ENCODE data around the gene ANKRD10.

DNA sequence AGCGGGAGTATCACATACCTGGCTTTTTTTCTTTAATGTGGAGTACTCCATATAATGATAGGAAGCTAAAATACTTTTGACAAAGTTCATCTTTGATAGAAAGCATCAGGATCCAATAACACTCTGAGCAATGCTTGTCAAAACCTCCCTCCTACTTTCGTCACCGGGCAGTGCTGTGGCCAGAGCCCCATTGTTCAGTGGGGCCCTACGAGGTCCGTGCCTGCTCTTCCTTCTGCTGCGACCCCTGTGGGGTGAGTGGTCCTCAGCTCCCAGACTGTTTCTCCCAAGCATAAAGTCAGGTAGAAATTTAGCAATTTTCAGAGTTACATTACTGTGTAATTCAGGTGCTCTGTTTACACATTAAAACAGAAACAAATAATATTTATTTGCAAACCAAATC is 51.2 kb downstream of the ANKRD10 start:
- TF ChIP-seq ZFP3 (CRISPR knock-in tag; IDR thresholded peaks at IDR 0.05): no peak
- TF ChIP-seq, protein P1, sequence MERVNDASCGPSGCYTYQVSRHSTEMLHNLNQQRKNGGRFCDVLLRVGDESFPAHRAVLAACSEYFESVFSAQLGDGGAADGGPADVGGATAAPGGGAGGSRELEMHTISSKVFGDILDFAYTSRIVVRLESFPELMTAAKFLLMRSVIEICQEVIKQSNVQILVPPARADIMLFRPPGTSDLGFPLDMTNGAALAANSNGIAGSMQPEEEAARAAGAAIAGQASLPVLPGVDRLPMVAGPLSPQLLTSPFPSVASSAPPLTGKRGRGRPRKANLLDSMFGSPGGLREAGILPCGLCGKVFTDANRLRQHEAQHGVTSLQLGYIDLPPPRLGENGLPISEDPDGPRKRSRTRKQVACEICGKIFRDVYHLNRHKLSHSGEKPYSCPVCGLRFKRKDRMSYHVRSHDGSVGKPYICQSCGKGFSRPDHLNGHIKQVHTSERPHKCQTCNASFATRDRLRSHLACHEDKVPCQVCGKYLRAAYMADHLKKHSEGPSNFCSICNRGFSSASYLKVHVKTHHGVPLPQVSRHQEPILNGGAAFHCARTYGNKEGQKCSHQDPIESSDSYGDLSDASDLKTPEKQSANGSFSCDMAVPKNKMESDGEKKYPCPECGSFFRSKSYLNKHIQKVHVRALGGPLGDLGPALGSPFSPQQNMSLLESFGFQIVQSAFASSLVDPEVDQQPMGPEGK (CRISPR knock-in tag; IDR thresholded peaks at IDR 0.05; ENCODE audit: borderline replicate concordance): no peak
- TF ChIP-seq BACH2 (CRISPR knock-in tag; IDR thresholded peaks at IDR 0.05; ENCODE audit: borderline replicate concordance): no peak
- TF ChIP-seq CSDC2 (CRISPR knock-in tag; IDR thresholded peaks at IDR 0.05): no peak
- TF ChIP-seq ZC3H10 (CRISPR knock-in tag; IDR thresholded peaks at IDR 0.05): no peak
- no peak for TF ChIP-seq ZNF8 (CRISPR knock-in tag; IDR thresholded peaks at IDR 0.05)
- TF ChIP-seq, protein P2, sequence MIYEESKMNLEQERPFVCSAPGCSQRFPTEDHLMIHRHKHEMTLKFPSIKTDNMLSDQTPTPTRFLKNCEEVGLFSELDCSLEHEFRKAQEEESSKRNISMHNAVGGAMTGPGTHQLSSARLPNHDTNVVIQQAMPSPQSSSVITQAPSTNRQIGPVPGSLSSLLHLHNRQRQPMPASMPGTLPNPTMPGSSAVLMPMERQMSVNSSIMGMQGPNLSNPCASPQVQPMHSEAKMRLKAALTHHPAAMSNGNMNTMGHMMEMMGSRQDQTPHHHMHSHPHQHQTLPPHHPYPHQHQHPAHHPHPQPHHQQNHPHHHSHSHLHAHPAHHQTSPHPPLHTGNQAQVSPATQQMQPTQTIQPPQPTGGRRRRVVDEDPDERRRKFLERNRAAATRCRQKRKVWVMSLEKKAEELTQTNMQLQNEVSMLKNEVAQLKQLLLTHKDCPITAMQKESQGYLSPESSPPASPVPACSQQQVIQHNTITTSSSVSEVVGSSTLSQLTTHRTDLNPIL (CRISPR knock-in tag; IDR thresholded peaks at IDR 0.05; ENCODE audit: low read depth): no peak
- TF ChIP-seq ZNF70 (CRISPR knock-in tag; IDR thresholded peaks at IDR 0.05): no peak
- no peak for TF ChIP-seq POU6F1 (CRISPR knock-in tag; IDR thresholded peaks at IDR 0.05; ENCODE audit: borderline replicate concordance, low read depth)
- no peak for TF ChIP-seq PPARA (CRISPR knock-in tag; IDR thresholded peaks at IDR 0.05; ENCODE audit: borderline replicate concordance)
- no peak for TF ChIP-seq TOX (CRISPR knock-in tag; IDR thresholded peaks at IDR 0.05; ENCODE audit: borderline replicate concordance)

Data from SK-N-SH treated with all-trans-retinoic acid at 6 μM for 48 hours (cell line).